ENCODE measurements around the gene TRIM62.

DNA sequence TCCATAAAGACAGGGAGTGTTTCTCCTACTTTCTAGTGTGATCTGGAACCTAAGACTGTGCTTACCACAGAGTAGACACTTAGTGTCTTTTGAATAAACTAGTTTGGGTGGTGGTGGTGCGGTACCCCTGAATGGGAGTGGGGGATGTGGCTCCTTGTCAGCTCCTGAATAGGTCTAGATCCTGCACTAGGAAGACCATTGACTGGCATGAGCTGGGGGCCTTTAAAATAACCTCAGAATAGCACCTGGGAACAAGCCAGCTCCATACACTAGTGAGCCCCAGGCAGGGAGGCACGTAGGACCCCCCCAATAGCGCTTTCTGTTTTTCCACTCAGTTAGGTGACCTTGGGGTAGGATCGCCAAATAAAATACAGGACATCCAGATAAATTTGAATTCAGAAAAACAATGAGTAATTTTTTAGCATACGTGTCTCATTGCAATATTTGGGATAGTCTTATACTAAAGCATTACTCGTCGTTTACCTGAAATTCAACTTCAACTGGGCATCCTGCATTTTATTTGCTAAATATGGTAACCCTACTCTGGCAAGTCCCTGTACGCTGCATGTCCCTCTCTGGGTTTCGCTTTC is 55.3 kb downstream of the TRIM62 start:
- TF ChIP-seq, protein P1, sequence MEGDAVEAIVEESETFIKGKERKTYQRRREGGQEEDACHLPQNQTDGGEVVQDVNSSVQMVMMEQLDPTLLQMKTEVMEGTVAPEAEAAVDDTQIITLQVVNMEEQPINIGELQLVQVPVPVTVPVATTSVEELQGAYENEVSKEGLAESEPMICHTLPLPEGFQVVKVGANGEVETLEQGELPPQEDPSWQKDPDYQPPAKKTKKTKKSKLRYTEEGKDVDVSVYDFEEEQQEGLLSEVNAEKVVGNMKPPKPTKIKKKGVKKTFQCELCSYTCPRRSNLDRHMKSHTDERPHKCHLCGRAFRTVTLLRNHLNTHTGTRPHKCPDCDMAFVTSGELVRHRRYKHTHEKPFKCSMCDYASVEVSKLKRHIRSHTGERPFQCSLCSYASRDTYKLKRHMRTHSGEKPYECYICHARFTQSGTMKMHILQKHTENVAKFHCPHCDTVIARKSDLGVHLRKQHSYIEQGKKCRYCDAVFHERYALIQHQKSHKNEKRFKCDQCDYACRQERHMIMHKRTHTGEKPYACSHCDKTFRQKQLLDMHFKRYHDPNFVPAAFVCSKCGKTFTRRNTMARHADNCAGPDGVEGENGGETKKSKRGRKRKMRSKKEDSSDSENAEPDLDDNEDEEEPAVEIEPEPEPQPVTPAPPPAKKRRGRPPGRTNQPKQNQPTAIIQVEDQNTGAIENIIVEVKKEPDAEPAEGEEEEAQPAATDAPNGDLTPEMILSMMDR (IDR thresholded peaks at IDR 0.05), result no peak
- TF ChIP-seq ZFX (IDR thresholded peaks at IDR 0.05; ENCODE audit: borderline replicate concordance), result no peak
